ENCODE results near the gene SLC7A14.
A peak's percentile ranks its signal among the peaks of the same experiment; 100 is the strongest.

Gene SLC7A14

GRCh38 chr3:170534227-170534626, 51.6 kb downstream of the SLC7A14 start:
- no peak for DNase-seq (ENCODE audit: low spot score)

- DNase-seq (ENCODE audit: low spot score) = no peak
These were observed 53.3 kb downstream of the SLC7A14 start for GRCh38 chr3:170532573-170532972.

- DNase-seq (ENCODE audit: low spot score) = no peak
These were observed 54.1 kb downstream of the SLC7A14 start for GRCh38 chr3:170531657-170532335.

- DNase-seq (ENCODE audit: low spot score) = no peak
These were observed 54.8 kb downstream of the SLC7A14 start for GRCh38 chr3:170531054-170531453.

- DNase-seq (ENCODE audit: low spot score) = no peak
These were observed 56.0 kb downstream of the SLC7A14 start for GRCh38 chr3:170529912-170530311.

- DNase-seq (ENCODE audit: low spot score) = no peak
These were observed 56.5 kb downstream of the SLC7A14 start for GRCh38 chr3:170529346-170529745.

- no peak for DNase-seq (ENCODE audit: low spot score)
These were observed 57.1 kb downstream of the SLC7A14 start for GRCh38 chr3:170528726-170529125.

- no peak for DNase-seq (ENCODE audit: low spot score)
These were observed 61.8 kb downstream of the SLC7A14 start for GRCh38 chr3:170524073-170524472.

GRCh38 chr3:170523248-170523647, 62.6 kb downstream of the SLC7A14 start:
- no peak for DNase-seq (ENCODE audit: low spot score)

- no peak for DNase-seq (ENCODE audit: low spot score)
These were observed 63.7 kb downstream of the SLC7A14 start for GRCh38 chr3:170522201-170522600.

- no peak for DNase-seq (ENCODE audit: low spot score)
These were observed 64.9 kb downstream of the SLC7A14 start for GRCh38 chr3:170520996-170521395.

- DNase-seq (ENCODE audit: low spot score) = no peak
These were observed 68.5 kb downstream of the SLC7A14 start for GRCh38 chr3:170517242-170517945.

GRCh38 chr3:170513642-170514041, 72.2 kb downstream of the SLC7A14 start:
- DNase-seq (ENCODE audit: low spot score) = no peak

GRCh38 chr3:170511371-170511770, 74.5 kb downstream of the SLC7A14 start:
- no peak for DNase-seq (ENCODE audit: low spot score)

- DNase-seq (ENCODE audit: low spot score) = no peak
These were observed 77.0 kb downstream of the SLC7A14 start for GRCh38 chr3:170508839-170509238.

- no peak for DNase-seq (ENCODE audit: low spot score)
These were observed 77.6 kb downstream of the SLC7A14 start for GRCh38 chr3:170508291-170508690.

- no peak for DNase-seq (ENCODE audit: low spot score)
These were observed 78.8 kb downstream of the SLC7A14 start for GRCh38 chr3:170507063-170507462.

- DNase-seq (ENCODE audit: low spot score) = no peak
These were observed 79.3 kb downstream of the SLC7A14 start for GRCh38 chr3:170506556-170506955.

- DNase-seq (ENCODE audit: low spot score) = no peak
These were observed 83.6 kb downstream of the SLC7A14 start for GRCh38 chr3:170502297-170502696.

GRCh38 chr3:170500995-170501394, 84.9 kb downstream of the SLC7A14 start:
- DNase-seq (ENCODE audit: low spot score) = no peak

GRCh38 chr3:170500462-170500861, 85.4 kb downstream of the SLC7A14 start:
- no peak for DNase-seq (ENCODE audit: low spot score)

GRCh38 chr3:170499562-170500156, 86.2 kb downstream of the SLC7A14 start:
- peak; percentile 14 for DNase-seq (ENCODE audit: low spot score)
